Transverse colon (tissue), 4 donors: ENCODE measurements around the gene DNAJC6. TPM values are rescaled to one million over a fixed set of nuclear protein-coding genes. Genes with fewer than 3 reads are reported as not detected.
"Not testable (repeated sequence)": the region's sequence is repeated elsewhere in the genome, so short reads cannot be mapped to it uniquely, and the experiment has no call there.

Experiments used
- DNase-seq: peaks from one replicate; pipeline ENCODE4 v3.0.0-alpha.2; 2019
- H3K27ac ChIP-seq, 4 donors: fragments of 200-600 bp; sonication (generic); 2 replicates each; pipeline ENCODE4 v1.5.1; 2016 to 2018; ENCODE audit warnings: inconsistent platforms in 4 of 4
- H3K27me3 ChIP-seq: fragments of 200-600 bp; sonication (generic); 2 replicates; pipeline ENCODE4 v1.5.1; 2017; ENCODE audit warnings: inconsistent platforms
- H3K36me3 ChIP-seq, 4 donors: fragments of 200-600 bp; sonication (generic); 2 replicates each; pipeline ENCODE4 v1.5.1; 2017 to 2019; ENCODE audit warnings: inconsistent platforms in 4 of 4
- H3K4me1 ChIP-seq, 4 donors: fragments of 200-600 bp; sonication (generic); 2 replicates each; pipeline ENCODE4 v1.5.1; 2017 to 2020; ENCODE audit warnings: inconsistent platforms in 4 of 4
- H3K4me3 ChIP-seq, 4 donors: fragments of 200-600 bp; sonication (generic); 1 replicate in 1 of 4; 2 replicates in 3 of 4; pipeline versions ENCODE4 v1.5.1 to v1.6.1; 2017 to 2019; ENCODE audit warnings: inconsistent platforms in 4 of 4
- H3K9me3 ChIP-seq, 2 donors: fragments of 200-600 bp; sonication (generic); 2 replicates each; pipeline ENCODE4 v1.5.1; 2017 to 2019; ENCODE audit warnings: inconsistent platforms in 2 of 2
- EP300 ChIP-seq: sonication (generic); formaldehyde crosslinking; IDR thresholded peaks from one replicate; pipeline ENCODE4 v1.6.1; 2017; ENCODE audit warnings: antibody characterized with exemption, low read depth
- POLR2A ChIP-seq: fragments of 450-650 bp; IDR thresholded peaks from one replicate; pipeline ENCODE4 v1.6.1; 2016; ENCODE audit warnings: antibody characterized with exemption, mild to moderate bottlenecking, moderate library complexity
- POLR2AphosphoS5 ChIP-seq, 3 donors: sonication (generic); formaldehyde crosslinking; IDR thresholded peaks; one replicate each; pipeline ENCODE4 v1.6.1; 2016; ENCODE audit warnings: antibody characterized with exemption in 3 of 3
- WGBS, 2 donors: methylation state at CpG; one replicate each; pipeline ENCODE4 v1.1.5; 2018; ENCODE audit warnings: low coverage in 1 of 2; 5-methylcytosine and 5-hydroxymethylcytosine counted together
- in situ Hi-C, 4 donors: fragments of 200-750 bp; cut with MboI; loops; one replicate each; pipeline versions ENCODE4 v1.15.0 to v1.15.1; 2017; ENCODE audit warnings: low sequenced_read_pairs in 3 of 4, low pct_ligation_motif_present in 1 of 4, low pct_unique_long_range_greater_than_20kb in 1 of 4
- intact Hi-C: fragments of 100-400 bp; cut with DNase I; formaldehyde crosslinking; loops from one replicate; pipeline ENCODE4 v1.15.1; 2023; ENCODE audit warnings: low total_unique reads
- total RNA-seq, 4 donors: library from RNA; depleted of rRNA; stranded (reverse); fragments of >200 nt; gene quantifications; one replicate each; pipeline ENCODE4 v1.1.0, GENCODE V29; 2016
- TF ChIP-seq, protein P1 (sequence below), 5 experiments: fragments of 200-600 bp in 3 of 5; fragments of 450-650 bp in 2 of 5; sonication (generic) in 3 of 5; IDR thresholded peaks; 1 replicate in 2 of 5; 2 replicates in 3 of 5; pipeline ENCODE4 v1.5.1; 2016 to 2017; ENCODE audit warnings: antibody characterized with exemption in 5 of 5, inconsistent platforms in 3 of 5, mild to moderate bottlenecking in 2 of 5, moderate library complexity in 1 of 5

Gene DNAJC6
- total RNA-seq, 4 donors from 2014 or later, result 0.40 to 2.7 (median 1.7) TPM

GRCh38 chr1:65371544-65371943 is 62.2 kb downstream of the DNAJC6 start:
- H3K4me3 ChIP-seq, result no peak overlapping the region
- TF ChIP-seq POLR2A (no peak), EP300 (no peak), POLR2AphosphoS5 (IDR thresholded peaks at IDR 0.05) (no peak)
- TF ChIP-seq, protein P1, sequence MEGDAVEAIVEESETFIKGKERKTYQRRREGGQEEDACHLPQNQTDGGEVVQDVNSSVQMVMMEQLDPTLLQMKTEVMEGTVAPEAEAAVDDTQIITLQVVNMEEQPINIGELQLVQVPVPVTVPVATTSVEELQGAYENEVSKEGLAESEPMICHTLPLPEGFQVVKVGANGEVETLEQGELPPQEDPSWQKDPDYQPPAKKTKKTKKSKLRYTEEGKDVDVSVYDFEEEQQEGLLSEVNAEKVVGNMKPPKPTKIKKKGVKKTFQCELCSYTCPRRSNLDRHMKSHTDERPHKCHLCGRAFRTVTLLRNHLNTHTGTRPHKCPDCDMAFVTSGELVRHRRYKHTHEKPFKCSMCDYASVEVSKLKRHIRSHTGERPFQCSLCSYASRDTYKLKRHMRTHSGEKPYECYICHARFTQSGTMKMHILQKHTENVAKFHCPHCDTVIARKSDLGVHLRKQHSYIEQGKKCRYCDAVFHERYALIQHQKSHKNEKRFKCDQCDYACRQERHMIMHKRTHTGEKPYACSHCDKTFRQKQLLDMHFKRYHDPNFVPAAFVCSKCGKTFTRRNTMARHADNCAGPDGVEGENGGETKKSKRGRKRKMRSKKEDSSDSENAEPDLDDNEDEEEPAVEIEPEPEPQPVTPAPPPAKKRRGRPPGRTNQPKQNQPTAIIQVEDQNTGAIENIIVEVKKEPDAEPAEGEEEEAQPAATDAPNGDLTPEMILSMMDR (IDR thresholded peaks at IDR 0.05), result no peak
- no peaks in the 10 kb centered on the region for H3K27me3 ChIP-seq
- H3K27ac ChIP-seq, result no peak overlapping the region
- no peak for DNase-seq
- whole genome bisulfite sequencing, 2 donors, result 89 to 93% methylated on average over 2 to 3 of the region's 3 CpGs
- no peaks in the 10 kb centered on the region for H3K36me3 ChIP-seq
- H3K9me3 ChIP-seq, result no peaks in the 10 kb centered on the region
- in situ Hi-C loops (no loop called here), intact Hi-C loops (no loop called here)
- H3K4me1 ChIP-seq, result no peaks in the 10 kb centered on the region

GRCh38 chr1:65372557-65372956 is 63.2 kb downstream of the DNAJC6 start:
- Histone ChIP-seq H3K4me3 (no peak overlapping the region), H3K27ac (no peak overlapping the region), H3K36me3 (no peaks in the 10 kb centered on the region), H3K9me3 (no peaks in the 10 kb centered on the region), H3K4me1 (no peaks in the 10 kb centered on the region), H3K27me3 (no peaks in the 10 kb centered on the region)
- no peak for DNase-seq
- TF ChIP-seq, protein P1 (IDR thresholded peaks at IDR 0.05), result no peak
- no peak for TF ChIP-seq EP300
- no peak for TF ChIP-seq POLR2AphosphoS5 (IDR thresholded peaks at IDR 0.05)
- TF ChIP-seq POLR2A, result no peak
- 71 to 82% methylated on average over 1 of the region's 1 CpG for WGBS, 2 donors
- intact Hi-C loops, result no loop called here
- in situ Hi-C loops, result no loop called here

- no peak for TF ChIP-seq POLR2A
- TF ChIP-seq EP300, result no peak
- TF ChIP-seq POLR2AphosphoS5 (IDR thresholded peaks at IDR 0.05), result no peak
- TF ChIP-seq, protein P1 (IDR thresholded peaks at IDR 0.05), result no peak
- H3K36me3 ChIP-seq, result no peaks in the 10 kb centered on the region
- in situ Hi-C loops (no loop called here), intact Hi-C loops (no loop called here)
- DNase-seq, result no peak
- H3K4me1 ChIP-seq, result no peaks in the 10 kb centered on the region
- 62 to 68% methylated on average over 3 to 4 of the region's 4 CpGs for WGBS, 2 donors
- H3K9me3 ChIP-seq, result no peaks in the 10 kb centered on the region
- no peak overlapping the region for H3K27ac ChIP-seq
- no peaks in the 10 kb centered on the region for H3K27me3 ChIP-seq
- no peak overlapping the region for H3K4me3 ChIP-seq
Observed at GRCh38 chr1:65377496-65378246, 68.3 kb downstream of the DNAJC6 start.

DNA sequence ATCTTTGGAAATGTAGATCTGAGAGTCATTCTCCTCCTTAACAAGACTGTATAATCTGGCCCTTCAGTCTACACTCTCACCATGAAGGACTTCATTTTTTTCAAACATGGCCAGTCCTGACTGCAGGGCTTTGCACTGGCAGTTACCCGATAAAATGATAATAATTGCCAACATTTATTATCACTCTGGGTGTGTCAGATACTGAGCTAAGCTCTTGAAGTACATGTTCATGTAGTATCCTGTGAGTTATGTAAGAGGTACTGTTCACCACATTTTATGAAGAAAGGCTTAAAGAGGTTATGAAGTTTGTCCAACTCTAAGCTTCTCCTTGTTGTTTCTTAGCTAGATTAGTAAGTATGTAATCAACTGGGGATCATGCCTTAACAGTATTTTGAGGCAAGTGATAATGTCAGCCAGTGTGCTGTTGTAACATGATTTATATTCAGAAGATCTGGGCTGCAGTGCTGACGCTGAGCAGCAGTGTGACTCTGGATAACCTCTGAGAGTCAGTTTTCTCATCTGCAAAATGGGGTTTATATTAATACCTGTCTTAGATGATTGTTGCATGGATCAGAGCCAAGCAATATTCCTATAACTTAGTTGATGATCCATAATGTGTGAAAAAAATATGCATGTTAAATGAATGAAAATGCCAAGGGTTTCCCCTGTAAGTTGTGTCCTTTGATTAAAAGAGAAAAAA is 69.1 kb downstream of the DNAJC6 start:
- intact Hi-C loops, result no loop called here
- no peak for TF ChIP-seq EP300
- TF ChIP-seq POLR2A, result no peak
- TF ChIP-seq, protein P1 (IDR thresholded peaks at IDR 0.05), result no peak
- TF ChIP-seq POLR2AphosphoS5 (IDR thresholded peaks at IDR 0.05), result no peak
- 80% methylated on average over 1 to 2 of the region's 2 CpGs for WGBS, 2 donors
- no peaks in the 10 kb centered on the region for H3K4me1 ChIP-seq
- H3K9me3 ChIP-seq, result no peaks in the 10 kb centered on the region
- no peak overlapping the region for H3K27ac ChIP-seq
- H3K36me3 ChIP-seq, result no peaks in the 10 kb centered on the region
- in situ Hi-C loops, result no loop called here
- no peak for DNase-seq
- no peak overlapping the region for H3K4me3 ChIP-seq
- no peaks in the 10 kb centered on the region for H3K27me3 ChIP-seq

GRCh38 chr1:65384426-65384825 is 75.1 kb downstream of the DNAJC6 start:
- H3K36me3 ChIP-seq, H3K4me3 ChIP-seq, H3K4me1 ChIP-seq, H3K9me3 ChIP-seq, H3K27me3 ChIP-seq, intact Hi-C loops, H3K27ac ChIP-seq, in situ Hi-C loops, DNase-seq: not testable (repeated sequence)
- WGBS, 2 donors, result 91% methylated on average over 5 of the region's 5 CpGs; no CpG with 5 or more reads in 1 of the 2 donors
